Measurements from ENCODE around the gene GRIK2.
"Not testable (repeated sequence)": the region's sequence is repeated elsewhere in the genome, so short reads cannot be mapped to it uniquely, and the experiment has no call there.

Gene GRIK2

GRCh38 chr6:101544286-101544685 is 150.8 kb downstream of the GRIK2 start:
- no peak for DNase-seq

GRCh38 chr6:101545191-101545590 is 151.7 kb downstream of the GRIK2 start:
- DNase-seq = no peak

- DNase-seq = no peak
Measured at GRCh38 chr6:101550451-101550850, 156.9 kb downstream of the GRIK2 start.

- no peak for DNase-seq
Measured at GRCh38 chr6:101554231-101554630, 160.7 kb downstream of the GRIK2 start.

GRCh38 chr6:101558712-101559111 is 165.2 kb downstream of the GRIK2 start:
- no peak for DNase-seq

- no peak for DNase-seq
Measured at GRCh38 chr6:101572627-101573026, 179.1 kb downstream of the GRIK2 start.

- no peak for DNase-seq
Measured at GRCh38 chr6:101577091-101577490, 183.6 kb downstream of the GRIK2 start.

GRCh38 chr6:101578306-101578705 is 184.8 kb downstream of the GRIK2 start:
- no peak for DNase-seq

- DNase-seq = no peak
Measured at GRCh38 chr6:101582792-101583191, 189.3 kb downstream of the GRIK2 start.

- DNase-seq = no peak
Measured at GRCh38 chr6:101585501-101585900, 192.0 kb downstream of the GRIK2 start.

GRCh38 chr6:101588343-101588742 is 194.8 kb downstream of the GRIK2 start:
- no peak for DNase-seq

- DNase-seq = no peak
Measured at GRCh38 chr6:101595276-101595675, 201.8 kb downstream of the GRIK2 start.

GRCh38 chr6:101597693-101598092 is 204.2 kb downstream of the GRIK2 start:
- no peak for DNase-seq

- no peak for DNase-seq
Measured at GRCh38 chr6:101605426-101605825, 211.9 kb downstream of the GRIK2 start.

- no peak for DNase-seq
Measured at GRCh38 chr6:101605874-101606273, 212.4 kb downstream of the GRIK2 start.

GRCh38 chr6:101607111-101607690 is 213.7 kb downstream of the GRIK2 start:
- DNase-seq = no peak

- DNase-seq = no peak
Measured at GRCh38 chr6:101608703-101609102, 215.2 kb downstream of the GRIK2 start.

- DNase-seq = no peak
Measured at GRCh38 chr6:101613556-101613955, 220.0 kb downstream of the GRIK2 start.

GRCh38 chr6:101614774-101615173 is 221.3 kb downstream of the GRIK2 start:
- no peak for DNase-seq

GRCh38 chr6:101626269-101626668 is 232.8 kb downstream of the GRIK2 start:
- no peak for DNase-seq

- DNase-seq = no peak
Measured at GRCh38 chr6:101630941-101631340, 237.4 kb downstream of the GRIK2 start.

GRCh38 chr6:101633081-101633480 is 239.6 kb downstream of the GRIK2 start:
- DNase-seq = no peak

GRCh38 chr6:101638865-101639264 is 245.4 kb downstream of the GRIK2 start:
- DNase-seq = not testable (repeated sequence)

GRCh38 chr6:101640131-101640530 is 246.6 kb downstream of the GRIK2 start:
- DNase-seq = no peak

GRCh38 chr6:101645770-101646169 is 252.3 kb downstream of the GRIK2 start:
- no peak for DNase-seq

Measured in hippocampal formation (tissue), 2 donors.